K562 (cell line): ENCODE data around the gene SUPT5H. TPM values are rescaled to one million over a fixed set of nuclear protein-coding genes. Genes with fewer than 3 reads are reported as not detected.
A peak's percentile ranks its signal among the peaks of the same experiment; 100 is the strongest.

Experiments used
- ATAC-seq: fragments of 200-7000 bp; cut with Tn5 transposase; 3 replicates; pipeline ENCODE4 v1.9.1; 2020; ENCODE audit warnings: moderate library complexity
- BruUV-seq: library from RNA; stranded (reverse); fragments of 400-500 nt; replicated peaks from 2 replicates; lab custom pipeline; 2021; lab: Mats Ljungman, UMichigan
- CTCF ChIA-PET: fragments of 300-600 bp; formaldehyde crosslinking; extraction: SDS; loops from one replicate; lab custom pipeline; 2021; ENCODE audit warnings: low intra/inter-chr PET ratio; lab: Yijun Ruan, JAX
- POLR2A ChIA-PET: fragments of 300-600, 350-650 bp; sonication (Branson Sonifier 250); formaldehyde crosslinking; extraction: SDS; loops from one replicate; lab custom pipeline; 2021; ENCODE audit warnings: antibody characterized with exemption, inconsistent platforms; lab: Yijun Ruan, JAX
- DNase-seq, 4 experiments: peaks; one replicate each; pipeline versions ENCODE4 v3.0.0 to v3.0.0-alpha.2; 2011 to 2018; ENCODE audit warnings: low spot score in 3 of 4, mixed read lengths in 3 of 4; ENCODE audit errors: extremely low read depth in 1 of 4
- FAIRE-seq: peaks from 2 replicates; lab custom pipeline; 2011; peaks lifted over from hg19 to GRCh38; lab: Jason Lieb, UNC
- H2AFZ ChIP-seq: 2 replicates; pipeline ENCODE4 v1.6.0; 2011; ENCODE audit warnings: low read depth, low read length, control low read depth, inconsistent platforms
- H3K27ac ChIP-seq: fragments of 200-600 bp; 3 replicates; pipeline ENCODE4 v1.8.0; 2011; ENCODE audit warnings: low read depth, mild to moderate bottlenecking, control low read depth, inconsistent platforms, low read length, moderate library complexity, mixed read lengths; ENCODE audit errors: extremely low read depth
- H3K27me3 ChIP-seq, 2 experiments: fragments of 300-600 bp in 1 of 2; 2 replicates in 1 of 2; 3 replicates in 1 of 2; pipeline versions ENCODE4 v1.6.0 to v1.8.0; 2011; ENCODE audit warnings: inconsistent platforms in 2 of 2, low read length in 2 of 2, mild to moderate bottlenecking in 1 of 2, mixed read lengths in 1 of 2, moderate library complexity in 1 of 2; ENCODE audit not compliant: control insufficient read depth in 2 of 2, insufficient read depth in 2 of 2
- H3K36me3 ChIP-seq: fragments of 300-600 bp; 3 replicates; pipeline ENCODE4 v1.8.0; 2011; ENCODE audit warnings: mild to moderate bottlenecking, low read length, inconsistent platforms; ENCODE audit not compliant: control insufficient read depth, insufficient read depth
- H3K4me1 ChIP-seq, 2 experiments: fragments of 200-600 bp in 1 of 2; replicated peaks in 1 of 2; 2 replicates in 1 of 2; 3 replicates in 1 of 2; pipeline versions ENCODE4 v1.5.1 to v1.8.0; 2011; ENCODE audit warnings: inconsistent platforms in 2 of 2, low read length in 2 of 2, mild to moderate bottlenecking in 1 of 2, mixed read lengths in 1 of 2, moderate library complexity in 1 of 2; ENCODE audit not compliant: control insufficient read depth in 2 of 2, insufficient read depth in 2 of 2
- H3K4me2 ChIP-seq: 2 replicates; pipeline ENCODE4 v1.6.1; 2011; ENCODE audit warnings: low read length, control low read depth, inconsistent platforms, mixed read lengths; ENCODE audit not compliant: insufficient read depth
- H3K4me3 ChIP-seq: fragments of 200-600 bp; sonication (generic), shearing (Covaris generic); 2 replicates; pipeline ENCODE4 v1.5.1; 2016; ENCODE audit warnings: control low read depth, inconsistent platforms
- H3K79me2 ChIP-seq: fragments of 200-600 bp; 3 replicates; pipeline ENCODE4 v1.8.0; 2011; ENCODE audit warnings: low read length, inconsistent platforms; ENCODE audit not compliant: control insufficient read depth, insufficient read depth
- H3K9ac ChIP-seq, 2 experiments: 2 replicates each; pipeline versions ENCODE4 v1.6.0 to v1.6.1; 2011; ENCODE audit warnings: low read depth in 2 of 2, low read length in 2 of 2, control low read depth in 1 of 2, inconsistent platforms in 1 of 2, mild to moderate bottlenecking in 1 of 2, mixed read lengths in 1 of 2; ENCODE audit not compliant: insufficient read depth in 1 of 2
- H3K9me1 ChIP-seq: one replicate; pipeline ENCODE4 v1.6.0; 2011; ENCODE audit warnings: inconsistent platforms, mild to moderate bottlenecking, low read length, moderate library complexity; ENCODE audit not compliant: control insufficient read depth, insufficient read depth
- H3K9me3 ChIP-seq: replicated peaks from 2 replicates; pipeline ENCODE4 v1.5.1; 2011; ENCODE audit warnings: low read depth, low read length, inconsistent platforms; ENCODE audit not compliant: control insufficient read depth, insufficient read depth
- H4K20me1 ChIP-seq: replicated peaks from 2 replicates; pipeline ENCODE4 v1.6.1; 2011; ENCODE audit warnings: low read length, inconsistent platforms, mixed read lengths; ENCODE audit not compliant: control insufficient read depth, insufficient read depth
- ARID1B ChIP-seq: fragments of 450-650 bp; IDR thresholded peaks from 2 replicates; pipeline ENCODE4 v1.6.1; 2016; ENCODE audit warnings: antibody characterized with exemption, mild to moderate bottlenecking, inconsistent platforms
- BCOR ChIP-seq: fragments of 450-650 bp; IDR thresholded peaks from 2 replicates; pipeline ENCODE4 v1.6.1; 2016
- CBX1 ChIP-seq: sonication (generic); IDR thresholded peaks from 2 replicates; pipeline ENCODE4 v1.6.1; 2016; ENCODE audit warnings: antibody characterized with exemption, low read depth, mild to moderate bottlenecking
- MCM7 ChIP-seq, 2 experiments: fragments of 450-650 bp; IDR thresholded peaks; 2 replicates each; pipeline ENCODE4 v1.6.1; 2016 to 2018
- MTA2 ChIP-seq: fragments of 450-650 bp; IDR thresholded peaks from 2 replicates; pipeline ENCODE4 v1.6.1; 2016; ENCODE audit warnings: low read depth
- TCF3 ChIP-seq: sonication (generic); formaldehyde crosslinking; IDR thresholded peaks from 2 replicates; pipeline ENCODE4 v1.4.0; 2020; ENCODE audit warnings: mild to moderate bottlenecking, missing genetic modification reagents
- ZNF436 ChIP-seq: fragments of 250-450, 450-650 bp; sonication (Bioruptor Pico); formaldehyde crosslinking; IDR thresholded peaks from 2 replicates; pipeline ENCODE4 v1.7.0; 2020; ENCODE audit warnings: mild to moderate bottlenecking
- ZSCAN29 ChIP-seq: fragments of 450-650 bp; IDR thresholded peaks from 2 replicates; pipeline ENCODE4 v1.6.1; 2017
- WGBS: fragments of 100-300 bp; shearing (Covaris generic); methylation state at CpG from one replicate; pipeline ENCODE4 v1.1.6; 2016; ENCODE audit warnings: low coverage, mixed read lengths; ENCODE audit not compliant: insufficient coverage; ENCODE audit errors: missing lambda C conversion rate; 5-methylcytosine and 5-hydroxymethylcytosine counted together
- in situ Hi-C: fragments of 300-500 bp; cut with MboI; formaldehyde crosslinking; loops from 4 replicates; pipeline ENCODE4 v1.15.0; 2018; ENCODE audit warnings: inconsistent platforms, mixed read lengths
- intact Hi-C: fragments of 100-400 bp; cut with micrococcal nuclease; formaldehyde crosslinking; loops from 2 replicates; pipeline ENCODE4 v1.14.2; 2022
- polyA plus RNA-seq, 8 experiments: library from polyadenylated mRNA; depleted of rRNA in 4 of 8; stranded (reverse) in 5 of 8; unstranded in 3 of 8; fragments of >200 nt; fragmentation: Nextera tagmentation in 2 of 8; fragmentation: Illumina TruSeq in 1 of 8; extraction: Ambion mirVana in 2 of 8; extraction: Trizol in 1 of 8; gene quantifications; 2 replicates each; pipeline versions ENCODE4 v1.2.1 to v1.2.3, GENCODE V29; 2011 to 2014; ENCODE audit warnings: inconsistent platforms in 1 of 8, missing spikeins in 1 of 8
- total RNA-seq, 7 experiments: library from RNA; depleted of rRNA in 6 of 7; stranded (reverse); fragments of >200 nt in 6 of 7; fragmentation: Illumina TruSeq in 2 of 7; extraction: Trizol in 2 of 7; gene quantifications; 2 replicates each; pipeline versions ENCODE4 v1.2.1 to v1.2.3, GENCODE V29; 2011 to 2021; ENCODE audit warnings: low replicate concordance in 1 of 7
- TF ChIP-seq, protein P1 (sequence below): sonication (generic); formaldehyde crosslinking; IDR thresholded peaks from 2 replicates; pipeline ENCODE4 v1.8.1; 2023; ENCODE audit warnings: missing genetic modification reagents, mild to moderate bottlenecking, borderline replicate concordance
- TF ChIP-seq, protein P2 (sequence below), 2 experiments: fragments of 450-650 bp; conservative IDR thresholded peaks; 2 replicates each; pipeline ENCODE4 v1.6.1; 2017; ENCODE audit warnings: mild to moderate bottlenecking in 2 of 2, moderate library complexity in 2 of 2
- TF ChIP-seq, protein P3 (sequence below), 3 experiments: fragments of 200-800 bp in 1 of 3; fragments of 250-450 bp in 1 of 3; fragments of 450-650 bp in 1 of 3; sonication (Bioruptor Pico) in 1 of 3; sonication (Bioruptor generic) in 1 of 3; formaldehyde crosslinking in 1 of 3; IDR thresholded peaks; 2 replicates each; pipeline versions ENCODE4 v1.6.1 to v1.8.0; 2016 to 2022; ENCODE audit warnings: mild to moderate bottlenecking in 2 of 3, missing genetic modification characterization in 2 of 3, missing compliant biosample characterization in 1 of 3, moderate library complexity in 1 of 3

Gene SUPT5H
- total and polyA plus RNA-seq, 9 of the 15 experiments (the other 6 are each of a cell fraction or from before 2014, with no cell fraction given): 13.3 to 85.9 (median 35.9) TPM

DNA sequence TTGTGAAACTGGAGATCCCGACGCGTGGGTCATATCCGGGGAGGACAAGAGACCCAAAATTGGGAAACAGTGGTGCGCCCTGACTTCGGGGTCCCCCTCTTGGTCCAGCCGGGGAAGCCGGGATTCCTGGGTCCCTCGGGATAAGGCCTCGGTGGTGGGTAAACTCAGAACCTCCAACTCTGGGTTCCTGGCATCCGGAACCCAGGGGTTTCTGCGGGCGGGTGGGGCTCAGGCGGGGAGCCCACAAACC is 38.0 kb upstream of the SUPT5H start:
- H3K9ac ChIP-seq: peak overlapping the region; percentile 91 to 97
- H3K4me2 ChIP-seq: peak overlapping the region; percentile 85
- H3K4me1 ChIP-seq: peaks cover 58 to 77% of the 10 kb centered on the region in 2 experiments
- peak overlapping the region; percentile 71; the same call in 1 of the 2 replicates for H2AFZ ChIP-seq
- ChIA-PET CTCF (no interaction called here), POLR2A (interaction anchor here (0.6 to 4.0 kb wide), 6 partner anchors 9 to 596 kb away, joined by 3 to 18 read pairs (median 7); partner anchors contain the start of genes MED29, PAF1, RPS16 and SAMD4B)
- H3K27ac ChIP-seq: peak overlapping the region; percentile 94
- H3K36me3 ChIP-seq: peaks cover 13% of the 10 kb centered on the region; the same call in 1 of the 3 replicates
- intact Hi-C loops: no loop called here
- H3K9me1 ChIP-seq: no peaks in the 10 kb centered on the region
- peaks cover 4% of the 10 kb centered on the region; the same call in 1 of the 2 replicates for H4K20me1 ChIP-seq
- H3K4me3 ChIP-seq: peak overlapping the region; percentile 78
- ATAC-seq (no peak), DNase-seq (no peak), FAIRE-seq (no peak)
- in situ Hi-C loops: no loop called here
- H3K9me3 ChIP-seq: no peaks in the 10 kb centered on the region
- no TSS peak for BruUV-seq
- no peaks in the 10 kb centered on the region for H3K27me3 ChIP-seq
- 1% methylated on average over 12 of the region's 14 CpGs for WGBS
- H3K79me2 ChIP-seq: peaks cover 48% of the 10 kb centered on the region
- TF ChIP-seq MCM7 (IDR thresholded peaks at IDR 0.05) (no peak), ZSCAN29 (0 out of 2 replicates have a peak, but pooled peaks have one; percentile 1), CBX1 (no peak), MTA2 (no peak), BCOR (no peak), ZNF436 (CRISPR knock-in tag) (no peak), ARID1B (no peak), TCF3 (CRISPR knock-in tag) (no peak)
- TF ChIP-seq, protein P1, sequence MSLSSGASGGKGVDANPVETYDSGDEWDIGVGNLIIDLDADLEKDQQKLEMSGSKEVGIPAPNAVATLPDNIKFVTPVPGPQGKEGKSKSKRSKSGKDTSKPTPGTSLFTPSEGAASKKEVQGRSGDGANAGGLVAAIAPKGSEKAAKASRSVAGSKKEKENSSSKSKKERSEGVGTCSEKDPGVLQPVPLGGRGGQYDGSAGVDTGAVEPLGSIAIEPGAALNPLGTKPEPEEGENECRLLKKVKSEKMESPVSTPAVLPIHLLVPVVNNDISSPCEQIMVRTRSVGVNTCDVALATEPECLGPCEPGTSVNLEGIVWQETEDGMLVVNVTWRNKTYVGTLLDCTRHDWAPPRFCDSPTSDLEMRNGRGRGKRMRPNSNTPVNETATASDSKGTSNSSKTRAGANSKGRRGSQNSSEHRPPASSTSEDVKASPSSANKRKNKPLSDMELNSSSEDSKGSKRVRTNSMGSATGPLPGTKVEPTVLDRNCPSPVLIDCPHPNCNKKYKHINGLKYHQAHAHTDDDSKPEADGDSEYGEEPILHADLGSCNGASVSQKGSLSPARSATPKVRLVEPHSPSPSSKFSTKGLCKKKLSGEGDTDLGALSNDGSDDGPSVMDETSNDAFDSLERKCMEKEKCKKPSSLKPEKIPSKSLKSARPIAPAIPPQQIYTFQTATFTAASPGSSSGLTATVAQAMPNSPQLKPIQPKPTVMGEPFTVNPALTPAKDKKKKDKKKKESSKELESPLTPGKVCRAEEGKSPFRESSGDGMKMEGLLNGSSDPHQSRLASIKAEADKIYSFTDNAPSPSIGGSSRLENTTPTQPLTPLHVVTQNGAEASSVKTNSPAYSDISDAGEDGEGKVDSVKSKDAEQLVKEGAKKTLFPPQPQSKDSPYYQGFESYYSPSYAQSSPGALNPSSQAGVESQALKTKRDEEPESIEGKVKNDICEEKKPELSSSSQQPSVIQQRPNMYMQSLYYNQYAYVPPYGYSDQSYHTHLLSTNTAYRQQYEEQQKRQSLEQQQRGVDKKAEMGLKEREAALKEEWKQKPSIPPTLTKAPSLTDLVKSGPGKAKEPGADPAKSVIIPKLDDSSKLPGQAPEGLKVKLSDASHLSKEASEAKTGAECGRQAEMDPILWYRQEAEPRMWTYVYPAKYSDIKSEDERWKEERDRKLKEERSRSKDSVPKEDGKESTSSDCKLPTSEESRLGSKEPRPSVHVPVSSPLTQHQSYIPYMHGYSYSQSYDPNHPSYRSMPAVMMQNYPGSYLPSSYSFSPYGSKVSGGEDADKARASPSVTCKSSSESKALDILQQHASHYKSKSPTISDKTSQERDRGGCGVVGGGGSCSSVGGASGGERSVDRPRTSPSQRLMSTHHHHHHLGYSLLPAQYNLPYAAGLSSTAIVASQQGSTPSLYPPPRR: no peak
- TF ChIP-seq, protein P2, sequence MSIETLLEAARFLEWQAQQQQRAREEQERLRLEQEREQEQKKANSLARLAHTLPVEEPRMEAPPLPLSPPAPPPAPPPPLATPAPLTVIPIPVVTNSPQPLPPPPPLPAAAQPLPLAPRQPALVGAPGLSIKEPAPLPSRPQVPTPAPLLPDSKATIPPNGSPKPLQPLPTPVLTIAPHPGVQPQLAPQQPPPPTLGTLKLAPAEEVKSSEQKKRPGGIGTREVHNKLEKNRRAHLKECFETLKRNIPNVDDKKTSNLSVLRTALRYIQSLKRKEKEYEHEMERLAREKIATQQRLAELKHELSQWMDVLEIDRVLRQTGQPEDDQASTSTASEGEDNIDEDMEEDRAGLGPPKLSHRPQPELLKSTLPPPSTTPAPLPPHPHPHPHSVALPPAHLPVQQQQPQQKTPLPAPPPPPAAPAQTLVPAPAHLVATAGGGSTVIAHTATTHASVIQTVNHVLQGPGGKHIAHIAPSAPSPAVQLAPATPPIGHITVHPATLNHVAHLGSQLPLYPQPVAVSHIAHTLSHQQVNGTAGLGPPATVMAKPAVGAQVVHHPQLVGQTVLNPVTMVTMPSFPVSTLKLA (conservative IDR thresholded peaks at IDR 0.05): 0 out of 4 replicates have a peak, but pooled peaks of 1 of the 2 experiments have one; percentile 9
- TF ChIP-seq, protein P3, sequence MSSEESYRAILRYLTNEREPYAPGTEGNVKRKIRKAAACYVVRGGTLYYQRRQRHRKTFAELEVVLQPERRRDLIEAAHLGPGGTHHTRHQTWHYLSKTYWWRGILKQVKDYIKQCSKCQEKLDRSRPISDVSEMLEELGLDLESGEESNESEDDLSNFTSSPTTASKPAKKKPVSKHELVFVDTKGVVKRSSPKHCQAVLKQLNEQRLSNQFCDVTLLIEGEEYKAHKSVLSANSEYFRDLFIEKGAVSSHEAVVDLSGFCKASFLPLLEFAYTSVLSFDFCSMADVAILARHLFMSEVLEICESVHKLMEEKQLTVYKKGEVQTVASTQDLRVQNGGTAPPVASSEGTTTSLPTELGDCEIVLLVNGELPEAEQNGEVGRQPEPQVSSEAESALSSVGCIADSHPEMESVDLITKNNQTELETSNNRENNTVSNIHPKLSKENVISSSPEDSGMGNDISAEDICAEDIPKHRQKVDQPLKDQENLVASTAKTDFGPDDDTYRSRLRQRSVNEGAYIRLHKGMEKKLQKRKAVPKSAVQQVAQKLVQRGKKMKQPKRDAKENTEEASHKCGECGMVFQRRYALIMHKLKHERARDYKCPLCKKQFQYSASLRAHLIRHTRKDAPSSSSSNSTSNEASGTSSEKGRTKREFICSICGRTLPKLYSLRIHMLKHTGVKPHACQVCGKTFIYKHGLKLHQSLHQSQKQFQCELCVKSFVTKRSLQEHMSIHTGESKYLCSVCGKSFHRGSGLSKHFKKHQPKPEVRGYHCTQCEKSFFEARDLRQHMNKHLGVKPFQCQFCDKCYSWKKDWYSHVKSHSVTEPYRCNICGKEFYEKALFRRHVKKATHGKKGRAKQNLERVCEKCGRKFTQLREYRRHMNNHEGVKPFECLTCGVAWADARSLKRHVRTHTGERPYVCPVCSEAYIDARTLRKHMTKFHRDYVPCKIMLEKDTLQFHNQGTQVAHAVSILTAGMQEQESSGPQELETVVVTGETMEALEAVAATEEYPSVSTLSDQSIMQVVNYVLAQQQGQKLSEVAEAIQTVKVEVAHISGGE (CRISPR knock-in tag; IDR thresholded peaks at IDR 0.05): peak in 1 of 3 experiments; percentile 16; a peak in 1 of 6 replicates
